Measurements from ENCODE around the gene PKNOX2. TPM values are rescaled to one million over a fixed set of nuclear protein-coding genes. Genes with fewer than 3 reads are reported as not detected.

The PKNOX2 gene
- total RNA-seq, 4 donors from 2014 or later = 0.40 to 5.9 (median 1.1) TPM; not detected in 1

- no peaks in the 10 kb centered on the region for H3K9me3 ChIP-seq
- H3K27ac ChIP-seq = no peak overlapping the region
- no peaks in the 10 kb centered on the region for H3K36me3 ChIP-seq
- DNase-seq = no peak
- H3K4me1 ChIP-seq = peaks cover 0 to 27% (median 9%) of the 10 kb centered on the region in 3 donors
- TF ChIP-seq, protein P1, sequence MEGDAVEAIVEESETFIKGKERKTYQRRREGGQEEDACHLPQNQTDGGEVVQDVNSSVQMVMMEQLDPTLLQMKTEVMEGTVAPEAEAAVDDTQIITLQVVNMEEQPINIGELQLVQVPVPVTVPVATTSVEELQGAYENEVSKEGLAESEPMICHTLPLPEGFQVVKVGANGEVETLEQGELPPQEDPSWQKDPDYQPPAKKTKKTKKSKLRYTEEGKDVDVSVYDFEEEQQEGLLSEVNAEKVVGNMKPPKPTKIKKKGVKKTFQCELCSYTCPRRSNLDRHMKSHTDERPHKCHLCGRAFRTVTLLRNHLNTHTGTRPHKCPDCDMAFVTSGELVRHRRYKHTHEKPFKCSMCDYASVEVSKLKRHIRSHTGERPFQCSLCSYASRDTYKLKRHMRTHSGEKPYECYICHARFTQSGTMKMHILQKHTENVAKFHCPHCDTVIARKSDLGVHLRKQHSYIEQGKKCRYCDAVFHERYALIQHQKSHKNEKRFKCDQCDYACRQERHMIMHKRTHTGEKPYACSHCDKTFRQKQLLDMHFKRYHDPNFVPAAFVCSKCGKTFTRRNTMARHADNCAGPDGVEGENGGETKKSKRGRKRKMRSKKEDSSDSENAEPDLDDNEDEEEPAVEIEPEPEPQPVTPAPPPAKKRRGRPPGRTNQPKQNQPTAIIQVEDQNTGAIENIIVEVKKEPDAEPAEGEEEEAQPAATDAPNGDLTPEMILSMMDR (IDR thresholded peaks at IDR 0.05) = peak; percentile 64 to 90 (median 82)
- no peak for TF ChIP-seq POLR2A (IDR thresholded peaks at IDR 0.05)
- H3K27me3 ChIP-seq = peaks cover 0 to 30% (median 0%) of the 10 kb centered on the region in 4 donors
- WGBS, 2 donors = 14 to 34% methylated on average over 9 to 19 of the region's 22 CpGs
- intact Hi-C loops (cut with DNase I) = no loop called here
- H3K4me3 ChIP-seq = peak overlapping the region in 1 of 4 donors; percentile 43
Observed at GRCh38 chr11:125404811-125405790, 240.6 kb downstream of the PKNOX2 start.

GRCh38 chr11:125407046-125407445 is 242.5 kb downstream of the PKNOX2 start:
- peaks cover 0 to 33% (median 12%) of the 10 kb centered on the region in 3 donors for H3K4me1 ChIP-seq
- no peak for TF ChIP-seq POLR2A (IDR thresholded peaks at IDR 0.05)
- TF ChIP-seq, protein P1 (IDR thresholded peaks at IDR 0.05) = no peak
- DNase-seq = no peak
- H3K36me3 ChIP-seq = no peaks in the 10 kb centered on the region
- H3K27me3 ChIP-seq = peaks cover 0 to 34% (median 0%) of the 10 kb centered on the region in 4 donors
- intact Hi-C loops (cut with DNase I) = no loop called here
- H3K27ac ChIP-seq = no peak overlapping the region
- H3K4me3 ChIP-seq = no peak overlapping the region
- no peaks in the 10 kb centered on the region for H3K9me3 ChIP-seq
- 22 to 31% methylated on average over 2 of the region's 2 CpGs for WGBS, 2 donors

GRCh38 chr11:125408311-125408711 is 243.8 kb downstream of the PKNOX2 start:
- Histone ChIP-seq H3K4me1 (peaks cover 0 to 29% (median 12%) of the 10 kb centered on the region in 3 donors), H3K36me3 (no peaks in the 10 kb centered on the region), H3K27me3 (peaks cover 0 to 32% (median 0%) of the 10 kb centered on the region in 4 donors), H3K9me3 (no peaks in the 10 kb centered on the region), H3K27ac (no peak overlapping the region), H3K4me3 (no peak overlapping the region)
- intact Hi-C loops (cut with DNase I) = no loop called here
- DNase-seq = no peak
- TF ChIP-seq POLR2A (IDR thresholded peaks at IDR 0.05) = no peak
- TF ChIP-seq, protein P1 (IDR thresholded peaks at IDR 0.05) = no peak
- WGBS, 2 donors = 33 to 43% methylated on average over 7 to 9 of the region's 12 CpGs

DNA sequence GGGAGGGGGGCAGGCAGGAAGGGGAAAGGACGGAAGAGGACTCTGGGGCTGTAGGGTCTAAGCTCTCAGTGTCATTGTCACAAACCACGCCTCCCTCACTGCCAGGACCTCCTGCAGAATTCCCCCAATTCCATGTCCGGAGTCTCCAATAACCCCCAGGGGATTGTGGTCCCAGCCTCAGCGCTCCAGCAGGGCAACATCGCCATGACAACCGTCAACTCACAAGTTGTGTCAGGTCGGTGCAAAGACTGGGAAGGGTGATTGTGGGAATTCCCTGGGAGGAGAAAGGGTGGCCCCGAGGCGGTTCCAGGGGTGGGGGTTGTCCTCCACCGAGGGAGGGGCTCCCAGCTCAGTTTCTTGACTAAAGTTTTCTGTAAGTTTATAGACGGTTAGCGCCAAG is 245.5 kb downstream of the PKNOX2 start:
- Histone ChIP-seq H3K4me3 (no peak overlapping the region), H3K36me3 (no peaks in the 10 kb centered on the region), H3K27ac (no peak overlapping the region), H3K9me3 (no peaks in the 10 kb centered on the region), H3K4me1 (peaks cover 0 to 19% (median 3%) of the 10 kb centered on the region in 3 donors), H3K27me3 (peaks cover 0 to 22% (median 0%) of the 10 kb centered on the region in 4 donors)
- 15 to 20% methylated on average over 7 to 9 of the region's 12 CpGs for WGBS, 2 donors
- intact Hi-C loops (cut with DNase I) = no loop called here
- no peak for DNase-seq
- TF ChIP-seq POLR2A (IDR thresholded peaks at IDR 0.05) = no peak
- TF ChIP-seq, protein P1 (IDR thresholded peaks at IDR 0.05) = no peak

DNA sequence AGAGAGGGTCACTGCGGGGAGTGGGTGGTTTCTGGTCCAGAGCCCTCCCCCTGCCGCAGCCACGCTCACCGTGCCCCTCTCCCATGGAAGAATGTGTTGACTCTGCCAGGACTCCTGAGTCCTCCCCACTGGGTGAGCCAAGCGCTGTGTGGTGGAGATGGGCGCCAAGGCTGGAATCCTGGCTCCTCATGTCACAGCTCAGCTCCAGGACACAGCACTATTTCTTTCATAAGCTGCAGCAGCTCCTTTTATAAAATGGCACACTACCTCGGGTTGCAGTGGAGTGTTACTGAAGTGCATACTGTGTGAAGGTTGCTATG is 247.6 kb downstream of the PKNOX2 start:
- intact Hi-C loops (cut with DNase I) = no loop called here
- Histone ChIP-seq H3K4me3 (no peak overlapping the region), H3K4me1 (peaks cover 0 to 16% (median 3%) of the 10 kb centered on the region in 3 donors), H3K9me3 (no peaks in the 10 kb centered on the region), H3K36me3 (no peaks in the 10 kb centered on the region), H3K27ac (no peak overlapping the region), H3K27me3 (peaks cover 0 to 10% (median 0%) of the 10 kb centered on the region in 4 donors)
- whole genome bisulfite sequencing, 2 donors = 51 to 72% methylated on average over 4 of the region's 7 CpGs
- DNase-seq = no peak
- TF ChIP-seq, protein P1 (IDR thresholded peaks at IDR 0.05) = no peak
- TF ChIP-seq POLR2A (IDR thresholded peaks at IDR 0.05) = no peak

Data from esophagus squamous epithelium (tissue), 5 donors.